Measurements from ENCODE around the gene RCAN2. TPM values are rescaled to one million over a fixed set of nuclear protein-coding genes. Genes with fewer than 3 reads are reported as not detected.

The RCAN2 gene
- total and polyA plus RNA-seq, 10 donors: 2.4 to 15.7 (median 7.2) TPM

- no peak for DNase-seq
- intact Hi-C loops (cut with DNase I; ENCODE audit: low total_unique reads): no loop called here
- Histone ChIP-seq H3K27ac (no peak overlapping the region), H3K4me1 (no peaks in the 10 kb centered on the region), H3K36me3 (no peaks in the 10 kb centered on the region), H3K4me3 (no peak overlapping the region), H3K27me3 (replicated peaks in 1 of 7) (peaks cover 0 to 3% (median 0%) of the 10 kb centered on the region in 7 donors), H3K9me3 (no peaks in the 10 kb centered on the region)
- 89 to 96% (median 92%) methylated on average over 2 of the region's 2 CpGs for WGBS, 5 donors
- TF ChIP-seq CTCF (IDR thresholded peaks at IDR 0.05 in 8 of 11, conservative IDR thresholded peaks at IDR 0.05 in 3 of 11) (no peak), POLR2AphosphoS5 (IDR thresholded peaks at IDR 0.05) (no peak), POLR2A (IDR thresholded peaks at IDR 0.05) (no peak)
These were observed 233.0 kb downstream of the RCAN2 start for GRCh38 chr6:46258249-46258648.

- Histone ChIP-seq H3K9me3 (no peaks in the 10 kb centered on the region), H3K4me1 (no peaks in the 10 kb centered on the region), H3K27ac (no peak overlapping the region), H3K36me3 (no peaks in the 10 kb centered on the region), H3K27me3 (replicated peaks in 1 of 7) (peaks cover 0 to 3% (median 0%) of the 10 kb centered on the region in 7 donors), H3K4me3 (no peak overlapping the region)
- TF ChIP-seq CTCF (IDR thresholded peaks at IDR 0.05 in 8 of 11, conservative IDR thresholded peaks at IDR 0.05 in 3 of 11) (no peak), POLR2AphosphoS5 (IDR thresholded peaks at IDR 0.05) (no peak), POLR2A (IDR thresholded peaks at IDR 0.05) (no peak)
- no peak for DNase-seq
- intact Hi-C loops (cut with DNase I; ENCODE audit: low total_unique reads): no loop called here
- 57 to 74% (median 68%) methylated on average over 5 of the region's 5 CpGs for WGBS, 5 donors
These were observed 235.7 kb downstream of the RCAN2 start for GRCh38 chr6:46255528-46255927.

- H3K4me1 ChIP-seq: no peaks in the 10 kb centered on the region
- intact Hi-C loops (cut with DNase I; ENCODE audit: low total_unique reads): no loop called here
- H3K9me3 ChIP-seq: no peaks in the 10 kb centered on the region
- WGBS, 5 donors: 88 to 98% (median 93%) methylated on average over 2 of the region's 2 CpGs
- H3K4me3 ChIP-seq: no peak overlapping the region
- TF ChIP-seq POLR2A (IDR thresholded peaks at IDR 0.05): no peak
- TF ChIP-seq POLR2AphosphoS5 (IDR thresholded peaks at IDR 0.05): no peak
- TF ChIP-seq CTCF (IDR thresholded peaks at IDR 0.05 in 8 of 11, conservative IDR thresholded peaks at IDR 0.05 in 3 of 11): no peak
- H3K27ac ChIP-seq: no peak overlapping the region
- DNase-seq: no peak
- peaks cover 0 to 3% (median 0%) of the 10 kb centered on the region in 7 donors for H3K27me3 ChIP-seq (replicated peaks in 1 of 7)
- no peaks in the 10 kb centered on the region for H3K36me3 ChIP-seq
These were observed 236.3 kb downstream of the RCAN2 start for GRCh38 chr6:46254946-46255345.

- Histone ChIP-seq H3K4me1 (no peaks in the 10 kb centered on the region), H3K36me3 (no peaks in the 10 kb centered on the region), H3K9me3 (no peaks in the 10 kb centered on the region), H3K4me3 (no peak overlapping the region), H3K27me3 (replicated peaks in 1 of 7) (peaks cover 0 to 3% (median 0%) of the 10 kb centered on the region in 7 donors), H3K27ac (no peak overlapping the region)
- intact Hi-C loops (cut with DNase I; ENCODE audit: low total_unique reads): no loop called here
- no peak for DNase-seq
- WGBS, 5 donors: 71 to 88% (median 80%) methylated on average over 1 of the region's 1 CpG
- no peak for TF ChIP-seq POLR2AphosphoS5 (IDR thresholded peaks at IDR 0.05)
- TF ChIP-seq CTCF (IDR thresholded peaks at IDR 0.05 in 8 of 11, conservative IDR thresholded peaks at IDR 0.05 in 3 of 11): no peak
- no peak for TF ChIP-seq POLR2A (IDR thresholded peaks at IDR 0.05)
These were observed 236.9 kb downstream of the RCAN2 start for GRCh38 chr6:46254331-46254730.
